ENCODE measurements around the gene ALDH3B2. TPM values are rescaled to one million over a fixed set of nuclear protein-coding genes. Genes with fewer than 3 reads are reported as not detected.
A peak's percentile ranks its signal among the peaks of the same experiment; 100 is the strongest.

The ALDH3B2 gene
- total and polyA plus RNA-seq, 2 of the 8 experiments (the other 6 are each of a cell fraction or from before 2014, with no cell fraction given), result not detected

GRCh38 chr11:67632982-67633755 lies 41.3 kb downstream of the ALDH3B2 start:
- Histone ChIP-seq H2BK15ac (ENCODE audit: low read length) (0 out of 2 replicates have a peak overlapping the region, but pooled peaks have one; percentile 25), H3K36me3 (ENCODE audit: control insufficient read depth in 2 of 4, insufficient read depth in 4 of 4, low read length in 3 of 4) (no peaks in the 10 kb centered on the region), H3K27me3 (replicated peaks in 1 of 4; ENCODE audit: control insufficient read depth in 3 of 4, extremely low read depth in 1 of 4, insufficient read depth in 3 of 4, low read length in 3 of 4) (no peaks in the 10 kb centered on the region; a peak in 1 of 7 replicates), H2BK120ac (replicated peaks; ENCODE audit: low read depth, low read length) (no peak overlapping the region), H3K4me2 (ENCODE audit: insufficient read depth in 1 of 2, low read depth in 2 of 2, low read length in 2 of 2) (no peak overlapping the region), H2BK12ac (ENCODE audit: low read depth, low read length) (peak overlapping the region; percentile 7; the same call in 1 of the 2 replicates), H2BK20ac (ENCODE audit: low read length) (0 out of 2 replicates have a peak overlapping the region, but pooled peaks have one; percentile 43), H3K56ac (replicated peaks; ENCODE audit: insufficient read length, low read depth, low read length) (no peak overlapping the region), H3K23ac (ENCODE audit: insufficient read length) (no peak overlapping the region), H3K79me1 (ENCODE audit: low read depth, low read length) (no peaks in the 10 kb centered on the region), H2AFZ (ENCODE audit: low read length) (no peak overlapping the region), H2AK5ac (ENCODE audit: low read depth, low read length) (no peak overlapping the region; the same call in 1 of the 2 replicates), H3K4ac (replicated peaks; ENCODE audit: insufficient read length, low read depth, low read length) (no peak overlapping the region), H4K5ac (ENCODE audit: insufficient read length, low read depth, low read length) (no peak overlapping the region), H4K91ac (replicated peaks; ENCODE audit: insufficient read length, low read length) (no peak overlapping the region), H3K4me1 (replicated peaks in 1 of 4; ENCODE audit: control insufficient read depth in 3 of 4, insufficient read depth in 4 of 4, low read length in 3 of 4) (peaks cover 0 to 26% (median 14%) of the 10 kb centered on the region in 4 experiments; a peak in 6 of 7 replicates), H3K14ac (ENCODE audit: insufficient read length) (no peak overlapping the region), H3K9ac (replicated peaks in 1 of 4; ENCODE audit: extremely low read depth in 1 of 4, low read depth in 3 of 4, low read length in 3 of 4) (no peak overlapping the region; a peak in 1 of 7 replicates), H4K20me1 (replicated peaks in 1 of 2; ENCODE audit: control insufficient read depth in 1 of 2, insufficient read depth in 2 of 2, low read length in 2 of 2) (no peaks in the 10 kb centered on the region), H4K8ac (ENCODE audit: extremely low read depth, insufficient read depth, low read length) (no peak overlapping the region; the same call in 1 of the 2 replicates), H3K9me3 (ENCODE audit: insufficient read depth in 2 of 2, low read depth in 1 of 2, low read length in 1 of 2) (no peaks in the 10 kb centered on the region), H3K27ac (ENCODE audit: low read depth, low read length) (no peak overlapping the region), H3K4me3 (ENCODE audit: extremely low read depth in 1 of 4, insufficient read depth in 2 of 4, low read depth in 3 of 4, low read length in 4 of 4) (no peak overlapping the region), H3K23me2 (ENCODE audit: low read depth, low read length) (peaks cover 2% of the 10 kb centered on the region; the same call in 1 of the 2 replicates), H3K79me2 (ENCODE audit: control insufficient read depth in 1 of 2, insufficient read depth in 2 of 2, low read length in 2 of 2) (no peaks in the 10 kb centered on the region), H3K18ac (ENCODE audit: extremely low read depth, low read length) (no peak overlapping the region), H2BK5ac (ENCODE audit: low read depth, low read length) (no peak overlapping the region)
- TF ChIP-seq POLR2A (IDR thresholded peaks at IDR 0.05; ENCODE audit: control extremely low read depth in 1 of 2, low read depth in 2 of 2, low read length in 2 of 2) (peak in 1 of 2 experiments; percentile 62; a peak in 1 of 3 replicates), POLR2AphosphoS5 (IDR thresholded peaks at IDR 0.05; ENCODE audit: low read depth, low read length) (peak; percentile 37; the same call in 1 of the 2 replicates), USF2 (IDR thresholded peaks at IDR 0.05; ENCODE audit: low read length) (no peak)
- ChIA-PET POLR2A (ENCODE audit: partially characterized antibody) (interaction anchor here (1.2 to 11.7 kb wide), 4 partner anchors 13 to 56 kb away, joined by 3 to 194 read pairs (median 4); partner anchors contain the start of gene GSTP1), CTCF (ENCODE audit: partially characterized antibody) (interaction anchor here (0.8 to 10.1 kb wide), 8 partner anchors 13 to 168 kb away, joined by 3 to 117 read pairs (median 3); partner anchors contain the start of gene ACY3)
- FAIRE-seq (no peak), DNase-seq (ENCODE audit: low read depth in 1 of 2, low spot score in 2 of 2) (no peak)
- 88% methylated on average over 23 of the region's 30 CpGs; no CpG with 5 or more reads in 1 of the 2 experiments for WGBS, 2 experiments (ENCODE audit: extremely low coverage in 1 of 2, insufficient coverage in 1 of 2, insufficient read length in 1 of 2, insufficient replicate concordance in 2 of 2, low coverage in 1 of 2, low lambda C conversion rate in 2 of 2, missing lambda C conversion rate in 1 of 2)

Data from H1 (cell line).